ENCODE measurements around the gene TRAF4.

DNA sequence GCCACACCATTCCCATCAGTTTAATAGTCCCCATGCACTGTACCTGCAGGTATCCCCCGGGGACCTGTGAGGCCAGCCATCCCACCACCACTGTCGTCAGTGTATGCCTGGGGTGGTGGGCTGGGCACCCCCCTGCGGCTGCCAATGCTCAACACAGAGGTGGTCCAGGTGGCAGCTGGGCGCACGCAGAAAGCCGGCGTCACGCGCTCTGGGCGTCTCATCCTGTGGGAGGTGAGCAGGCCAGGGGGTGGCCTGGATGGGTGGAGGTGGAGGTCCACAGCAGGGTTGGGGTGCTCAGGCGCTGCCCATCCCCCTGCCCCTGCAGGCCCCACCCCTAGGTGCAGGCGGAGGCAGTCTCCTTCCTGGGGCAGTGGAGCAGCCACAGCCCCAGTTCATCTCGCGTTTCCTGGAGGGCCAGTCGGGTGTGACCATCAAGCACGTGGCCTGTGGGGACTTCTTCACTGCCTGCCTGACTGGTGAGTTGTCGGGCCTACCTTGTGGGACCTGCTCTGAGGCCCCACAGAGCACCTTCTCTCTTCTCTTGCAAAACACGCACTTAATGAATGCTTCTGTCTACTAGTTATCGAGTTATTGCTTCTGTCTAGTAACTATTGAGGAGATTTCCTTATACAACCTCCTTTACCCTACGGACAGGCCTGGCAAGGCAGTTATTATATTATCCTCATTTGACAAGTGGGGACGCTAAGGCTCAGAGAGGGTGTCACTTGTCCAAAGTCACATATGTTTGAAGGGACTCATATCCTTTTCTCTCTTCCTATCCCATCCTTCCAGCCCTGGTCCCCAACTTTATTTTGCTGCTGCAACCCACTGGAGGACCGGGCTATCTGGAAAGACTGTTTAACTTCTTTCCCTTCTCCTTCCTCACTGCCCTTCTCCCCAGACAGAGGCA lies 5.8 kb upstream of the TRAF4 start:
- TF ChIP-seq CTCF (IDR thresholded peaks at IDR 0.05 in 2 of 3, conservative IDR thresholded peaks at IDR 0.05 in 1 of 3; ENCODE audit: insufficient read depth in 2 of 3, low read depth in 1 of 3, low read length in 3 of 3) (no peak), TCF7L2 (IDR thresholded peaks at IDR 0.05; ENCODE audit: low read depth, low read length) (no peak), SMC3 (conservative IDR thresholded peaks at IDR 0.05; ENCODE audit: insufficient read depth, low read depth, low read length) (no peak), ZNF354B (CRISPR knock-in tag; IDR thresholded peaks at IDR 0.05) (no peak), SAP30 (IDR thresholded peaks at IDR 0.05; ENCODE audit: borderline replicate concordance, insufficient read depth, low read depth, low read length, poor library complexity, severe bottlenecking) (no peak), CBX1 (IDR thresholded peaks at IDR 0.05; ENCODE audit: low read depth) (no peak), POLR2AphosphoS5 (IDR thresholded peaks at IDR 0.05; ENCODE audit: control insufficient read depth, insufficient read depth, low read depth, low read length) (no peak), BCL6 (CRISPR knock-in tag; IDR thresholded peaks at IDR 0.05) (no peak), HMG20B (CRISPR knock-in tag; IDR thresholded peaks at IDR 0.05) (no peak)
- TF ChIP-seq, protein P1, sequence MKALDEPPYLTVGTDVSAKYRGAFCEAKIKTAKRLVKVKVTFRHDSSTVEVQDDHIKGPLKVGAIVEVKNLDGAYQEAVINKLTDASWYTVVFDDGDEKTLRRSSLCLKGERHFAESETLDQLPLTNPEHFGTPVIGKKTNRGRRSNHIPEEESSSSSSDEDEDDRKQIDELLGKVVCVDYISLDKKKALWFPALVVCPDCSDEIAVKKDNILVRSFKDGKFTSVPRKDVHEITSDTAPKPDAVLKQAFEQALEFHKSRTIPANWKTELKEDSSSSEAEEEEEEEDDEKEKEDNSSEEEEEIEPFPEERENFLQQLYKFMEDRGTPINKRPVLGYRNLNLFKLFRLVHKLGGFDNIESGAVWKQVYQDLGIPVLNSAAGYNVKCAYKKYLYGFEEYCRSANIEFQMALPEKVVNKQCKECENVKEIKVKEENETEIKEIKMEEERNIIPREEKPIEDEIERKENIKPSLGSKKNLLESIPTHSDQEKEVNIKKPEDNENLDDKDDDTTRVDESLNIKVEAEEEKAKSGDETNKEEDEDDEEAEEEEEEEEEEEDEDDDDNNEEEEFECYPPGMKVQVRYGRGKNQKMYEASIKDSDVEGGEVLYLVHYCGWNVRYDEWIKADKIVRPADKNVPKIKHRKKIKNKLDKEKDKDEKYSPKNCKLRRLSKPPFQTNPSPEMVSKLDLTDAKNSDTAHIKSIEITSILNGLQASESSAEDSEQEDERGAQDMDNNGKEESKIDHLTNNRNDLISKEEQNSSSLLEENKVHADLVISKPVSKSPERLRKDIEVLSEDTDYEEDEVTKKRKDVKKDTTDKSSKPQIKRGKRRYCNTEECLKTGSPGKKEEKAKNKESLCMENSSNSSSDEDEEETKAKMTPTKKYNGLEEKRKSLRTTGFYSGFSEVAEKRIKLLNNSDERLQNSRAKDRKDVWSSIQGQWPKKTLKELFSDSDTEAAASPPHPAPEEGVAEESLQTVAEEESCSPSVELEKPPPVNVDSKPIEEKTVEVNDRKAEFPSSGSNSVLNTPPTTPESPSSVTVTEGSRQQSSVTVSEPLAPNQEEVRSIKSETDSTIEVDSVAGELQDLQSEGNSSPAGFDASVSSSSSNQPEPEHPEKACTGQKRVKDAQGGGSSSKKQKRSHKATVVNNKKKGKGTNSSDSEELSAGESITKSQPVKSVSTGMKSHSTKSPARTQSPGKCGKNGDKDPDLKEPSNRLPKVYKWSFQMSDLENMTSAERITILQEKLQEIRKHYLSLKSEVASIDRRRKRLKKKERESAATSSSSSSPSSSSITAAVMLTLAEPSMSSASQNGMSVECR (CRISPR knock-in tag; IDR thresholded peaks at IDR 0.05), result no peak

Measured in K562 (cell line).